ENCODE data around the gene TCL1A. TPM values are rescaled to one million over a fixed set of nuclear protein-coding genes. Genes with fewer than 3 reads are reported as not detected.

TCL1A gene
- total and polyA plus RNA-seq, 2 donors (not counting 3 experiments of a cell fraction or from before 2014, with no cell fraction given) = not detected

DNA sequence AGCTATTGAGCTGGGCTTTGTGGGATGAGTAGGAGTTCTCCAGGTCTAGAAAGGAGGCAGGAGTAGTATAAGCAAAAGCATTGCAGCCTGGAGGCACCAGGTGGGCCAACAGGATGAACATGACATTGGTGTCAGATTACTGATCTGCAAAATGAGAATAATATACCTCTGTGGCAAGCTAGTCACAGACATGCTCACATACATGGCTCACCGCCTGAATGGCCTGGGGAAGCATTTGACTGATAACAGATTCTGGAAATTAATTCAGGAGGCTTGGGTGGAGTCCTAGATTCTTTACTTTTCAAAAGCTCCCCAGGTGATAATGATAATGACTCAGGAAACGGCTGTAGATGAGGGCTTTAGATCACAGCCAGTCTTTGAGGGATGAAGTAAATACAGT lies 27.0 kb downstream of the TCL1A start:
- dilution Hi-C loops (cut with MboI; ENCODE audit: extremely low pct_ligation_motif_present, low sequenced_read_pairs) (no loop called here), intact Hi-C loops (cut with micrococcal nuclease) (no loop called here)
- no peak overlapping the region for H3K9ac ChIP-seq (replicated peaks; ENCODE audit: extremely low read depth, insufficient read depth, low read length)
- no peak overlapping the region for H3K4me2 ChIP-seq (ENCODE audit: insufficient read depth, low read length)
- H2AFZ ChIP-seq (ENCODE audit: low read depth, low read length) = no peak overlapping the region
- H3K27ac ChIP-seq (ENCODE audit: insufficient read depth, low read depth, low read length) = no peak overlapping the region
- no peaks in the 10 kb centered on the region for H3K9me3 ChIP-seq (replicated peaks; ENCODE audit: control insufficient read depth, insufficient read depth, low read length)
- no peak for FAIRE-seq
- POLR2A ChIA-PET = no interaction called here
- no peak overlapping the region for H3K4me3 ChIP-seq (replicated peaks in 1 of 3; ENCODE audit: insufficient read depth in 1 of 3, low read depth in 1 of 3, low read length in 3 of 3)
- no peaks in the 10 kb centered on the region for H3K9me1 ChIP-seq (replicated peaks; ENCODE audit: control insufficient read depth, extremely low read depth, insufficient read depth, low read length)
- no peaks in the 10 kb centered on the region for H3K79me2 ChIP-seq (ENCODE audit: control insufficient read depth, insufficient read depth, low read length)
- H3K36me3 ChIP-seq (ENCODE audit: control insufficient read depth in 2 of 2, extremely low read depth in 1 of 2, insufficient read depth in 2 of 2, low read length in 2 of 2) = no peaks in the 10 kb centered on the region
- H3K27me3 ChIP-seq (ENCODE audit: control insufficient read depth in 2 of 2, insufficient read depth in 2 of 2, low read length in 2 of 2) = no peaks in the 10 kb centered on the region
- no peaks in the 10 kb centered on the region for H4K20me1 ChIP-seq (replicated peaks; ENCODE audit: control insufficient read depth, extremely low read depth, insufficient read depth, low read length)
- H3K4me1 ChIP-seq (ENCODE audit: control insufficient read depth, extremely low read depth, insufficient read depth, low read length) = no peaks in the 10 kb centered on the region
- CTCF ChIA-PET = no interaction called here
- no peak for DNase-seq (ENCODE audit: low read depth, low spot score)
- no peak for TF ChIP-seq JUN (IDR thresholded peaks at IDR 0.05; ENCODE audit: borderline replicate concordance, insufficient read depth, insufficient read length, low read depth)
- no peak for TF ChIP-seq GATA2 (IDR thresholded peaks at IDR 0.05; ENCODE audit: insufficient read depth, insufficient read length, low read depth, low read length)
- TF ChIP-seq, protein P1, sequence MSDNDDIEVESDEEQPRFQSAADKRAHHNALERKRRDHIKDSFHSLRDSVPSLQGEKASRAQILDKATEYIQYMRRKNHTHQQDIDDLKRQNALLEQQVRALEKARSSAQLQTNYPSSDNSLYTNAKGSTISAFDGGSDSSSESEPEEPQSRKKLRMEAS (IDR thresholded peaks at IDR 0.05; ENCODE audit: insufficient read depth, insufficient read length) = no peak
- TF ChIP-seq, protein P2, sequence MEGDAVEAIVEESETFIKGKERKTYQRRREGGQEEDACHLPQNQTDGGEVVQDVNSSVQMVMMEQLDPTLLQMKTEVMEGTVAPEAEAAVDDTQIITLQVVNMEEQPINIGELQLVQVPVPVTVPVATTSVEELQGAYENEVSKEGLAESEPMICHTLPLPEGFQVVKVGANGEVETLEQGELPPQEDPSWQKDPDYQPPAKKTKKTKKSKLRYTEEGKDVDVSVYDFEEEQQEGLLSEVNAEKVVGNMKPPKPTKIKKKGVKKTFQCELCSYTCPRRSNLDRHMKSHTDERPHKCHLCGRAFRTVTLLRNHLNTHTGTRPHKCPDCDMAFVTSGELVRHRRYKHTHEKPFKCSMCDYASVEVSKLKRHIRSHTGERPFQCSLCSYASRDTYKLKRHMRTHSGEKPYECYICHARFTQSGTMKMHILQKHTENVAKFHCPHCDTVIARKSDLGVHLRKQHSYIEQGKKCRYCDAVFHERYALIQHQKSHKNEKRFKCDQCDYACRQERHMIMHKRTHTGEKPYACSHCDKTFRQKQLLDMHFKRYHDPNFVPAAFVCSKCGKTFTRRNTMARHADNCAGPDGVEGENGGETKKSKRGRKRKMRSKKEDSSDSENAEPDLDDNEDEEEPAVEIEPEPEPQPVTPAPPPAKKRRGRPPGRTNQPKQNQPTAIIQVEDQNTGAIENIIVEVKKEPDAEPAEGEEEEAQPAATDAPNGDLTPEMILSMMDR (IDR thresholded peaks at IDR 0.05; ENCODE audit: extremely low read depth in 1 of 2, insufficient read depth in 1 of 2, low read depth in 1 of 2, low read length in 2 of 2) = no peak
- no peak for TF ChIP-seq POLR2AphosphoS5 (IDR thresholded peaks at IDR 0.05; ENCODE audit: insufficient read depth, low read depth, low read length)
- TF ChIP-seq EZH2 (IDR thresholded peaks at IDR 0.05; ENCODE audit: borderline replicate concordance, low read depth, low read length, severe bottlenecking) = no peak
- no peak for TF ChIP-seq POLR2A (IDR thresholded peaks at IDR 0.05; ENCODE audit: low read depth, low read length)
- no peak for TF ChIP-seq MYC (IDR thresholded peaks at IDR 0.05; ENCODE audit: low read depth, low read length)
- TF ChIP-seq FOS (IDR thresholded peaks at IDR 0.05; ENCODE audit: borderline replicate concordance, insufficient read depth, low read length) = no peak
- BruUV-seq (replicated peaks) = no TSS peak

All from endothelial cell of umbilical vein (primary cell).